ENCODE results near the gene SMAD7. TPM values are rescaled to one million over a fixed set of nuclear protein-coding genes. Genes with fewer than 3 reads are reported as not detected.

SMAD7 gene
- total and polyA plus RNA-seq, 8 donors, result 4.2 to 22.4 (median 6.8) TPM

GRCh38 chr18:48929212-48929612 lies 21.6 kb downstream of the SMAD7 start:
- peak overlapping the region; percentile 45 to 88 (median 81) for H3K27ac ChIP-seq
- no peak overlapping the region for H3K4me3 ChIP-seq
- 11 to 24% methylated on average over 2 of the region's 2 CpGs for WGBS, 2 donors
- FAIRE-seq (no peak), ATAC-seq (peak in 2 of 4 donors; percentile 0 to 1), DNase-seq (no peak)
- H3K9me3 ChIP-seq, result no peaks in the 10 kb centered on the region
- no peaks in the 10 kb centered on the region for H3K27me3 ChIP-seq
- TF ChIP-seq CTCF (IDR thresholded peaks at IDR 0.05), result no peak
- intact Hi-C loops (cut with DNase I), result no loop called here
- H3K4me1 ChIP-seq, result peaks cover 41 to 84% (median 60%) of the 10 kb centered on the region in 3 donors
- H3K36me3 ChIP-seq, result no peaks in the 10 kb centered on the region

GRCh38 chr18:48928787-48929186 lies 22.0 kb downstream of the SMAD7 start:
- no peaks in the 10 kb centered on the region for H3K27me3 ChIP-seq
- H3K4me1 ChIP-seq, result peaks cover 41 to 83% (median 60%) of the 10 kb centered on the region in 3 donors
- no peak overlapping the region for H3K4me3 ChIP-seq
- intact Hi-C loops (cut with DNase I), result no loop called here
- peak overlapping the region; percentile 45 to 88 (median 81) for H3K27ac ChIP-seq
- TF ChIP-seq CTCF (IDR thresholded peaks at IDR 0.05), result no peak
- DNase-seq (peak in 1 of 6 donors; percentile 71), ATAC-seq (peak in 3 of 4 donors; percentile 48 to 54 (median 51)), FAIRE-seq (no peak)
- 9 to 16% methylated on average over 9 of the region's 9 CpGs for WGBS, 2 donors
- H3K9me3 ChIP-seq, result no peaks in the 10 kb centered on the region
- H3K36me3 ChIP-seq, result no peaks in the 10 kb centered on the region

- no peak for FAIRE-seq
- 87 to 91% methylated on average over 11 of the region's 11 CpGs for WGBS, 2 donors
- TF ChIP-seq CTCF (IDR thresholded peaks at IDR 0.05), result no peak
- Histone ChIP-seq H3K4me1 (peaks cover 37 to 74% (median 57%) of the 10 kb centered on the region in 3 donors), H3K27ac (peak overlapping the region in 2 of 4 donors; percentile 81 to 88), H3K9me3 (no peaks in the 10 kb centered on the region), H3K27me3 (no peaks in the 10 kb centered on the region), H3K4me3 (no peak overlapping the region), H3K36me3 (no peaks in the 10 kb centered on the region)
- intact Hi-C loops (cut with DNase I), result no loop called here
- no peak for DNase-seq
- ATAC-seq, result no peak
These were observed 23.3 kb downstream of the SMAD7 start for GRCh38 chr18:48927286-48928080.

- WGBS, 2 donors, result 65 to 73% methylated on average over 12 to 14 of the region's 14 CpGs
- FAIRE-seq (no peak), DNase-seq (no peak), ATAC-seq (peak in 2 of 4 donors; percentile 27 to 37)
- H3K36me3 ChIP-seq, result no peaks in the 10 kb centered on the region
- no peaks in the 10 kb centered on the region for H3K9me3 ChIP-seq
- peaks cover 28 to 64% (median 48%) of the 10 kb centered on the region in 3 donors for H3K4me1 ChIP-seq
- peak overlapping the region in 1 of 4 donors; percentile 33 for H3K27ac ChIP-seq
- no peaks in the 10 kb centered on the region for H3K27me3 ChIP-seq
- intact Hi-C loops (cut with DNase I), result no loop called here
- H3K4me3 ChIP-seq, result no peak overlapping the region
- no peak for TF ChIP-seq CTCF (IDR thresholded peaks at IDR 0.05)
These were observed 24.3 kb downstream of the SMAD7 start for GRCh38 chr18:48926420-48926857.

- Histone ChIP-seq H3K9me3 (no peaks in the 10 kb centered on the region), H3K36me3 (no peaks in the 10 kb centered on the region), H3K27ac (peak overlapping the region in 2 of 4 donors; percentile 33 to 51), H3K4me1 (peaks cover 18 to 54% (median 37%) of the 10 kb centered on the region in 3 donors), H3K4me3 (no peak overlapping the region), H3K27me3 (no peaks in the 10 kb centered on the region)
- FAIRE-seq (no peak), DNase-seq (no peak), ATAC-seq (no peak)
- intact Hi-C loops (cut with DNase I), result no loop called here
- WGBS, 2 donors, result 90 to 91% methylated on average over 3 of the region's 3 CpGs
- no peak for TF ChIP-seq CTCF (IDR thresholded peaks at IDR 0.05)
These were observed 25.3 kb downstream of the SMAD7 start for GRCh38 chr18:48925491-48925780.
